ENCODE data around the gene RASSF7. TPM values are rescaled to one million over a fixed set of nuclear protein-coding genes. Genes with fewer than 3 reads are reported as not detected.

Gene RASSF7
- total and polyA plus RNA-seq, 2 donors (not counting 3 experiments of a cell fraction or from before 2014, with no cell fraction given), result 14.1 to 19.9 TPM

GRCh38 chr11:555780-556661, 4.7 kb upstream of the RASSF7 start:
- Histone ChIP-seq H3K9me3 (replicated peaks; ENCODE audit: control insufficient read depth, insufficient read depth, low read length) (no peaks in the 10 kb centered on the region), H3K4me1 (ENCODE audit: control insufficient read depth, extremely low read depth, insufficient read depth, low read length) (peaks cover 6% of the 10 kb centered on the region), H2AFZ (ENCODE audit: low read depth, low read length) (no peak overlapping the region), H3K27ac (ENCODE audit: insufficient read depth, low read depth, low read length) (no peak overlapping the region), H3K36me3 (ENCODE audit: control insufficient read depth in 2 of 2, extremely low read depth in 1 of 2, insufficient read depth in 2 of 2, low read length in 2 of 2) (no peaks in the 10 kb centered on the region), H3K4me2 (ENCODE audit: insufficient read depth, low read length) (no peak overlapping the region), H3K4me3 (replicated peaks in 1 of 3; ENCODE audit: insufficient read depth in 1 of 3, low read depth in 1 of 3, low read length in 3 of 3) (no peak overlapping the region), H3K9me1 (replicated peaks; ENCODE audit: control insufficient read depth, extremely low read depth, insufficient read depth, low read length) (no peaks in the 10 kb centered on the region), H3K27me3 (ENCODE audit: control insufficient read depth in 2 of 2, insufficient read depth in 2 of 2, low read length in 2 of 2) (peaks cover 13 to 21% of the 10 kb centered on the region in 2 experiments), H4K20me1 (replicated peaks; ENCODE audit: control insufficient read depth, extremely low read depth, insufficient read depth, low read length) (no peaks in the 10 kb centered on the region), H3K9ac (replicated peaks; ENCODE audit: extremely low read depth, insufficient read depth, low read length) (no peak overlapping the region), H3K79me2 (ENCODE audit: control insufficient read depth, insufficient read depth, low read length) (no peaks in the 10 kb centered on the region)
- POLR2A ChIA-PET, result interaction anchor here (0.6 to 1.2 kb wide), 2 partner anchors 15 to 263 kb away, joined by 3 read pairs; partner anchors contain the start of gene PNPLA2
- no peak for TF ChIP-seq JUN (IDR thresholded peaks at IDR 0.05; ENCODE audit: borderline replicate concordance, insufficient read depth, insufficient read length, low read depth)
- no peak for TF ChIP-seq GATA2 (IDR thresholded peaks at IDR 0.05; ENCODE audit: insufficient read depth, insufficient read length, low read depth, low read length)
- TF ChIP-seq EZH2 (IDR thresholded peaks at IDR 0.05; ENCODE audit: borderline replicate concordance, low read depth, low read length, severe bottlenecking), result peak; percentile 96
- no peak for TF ChIP-seq MYC (IDR thresholded peaks at IDR 0.05; ENCODE audit: low read depth, low read length)
- TF ChIP-seq, protein P1, sequence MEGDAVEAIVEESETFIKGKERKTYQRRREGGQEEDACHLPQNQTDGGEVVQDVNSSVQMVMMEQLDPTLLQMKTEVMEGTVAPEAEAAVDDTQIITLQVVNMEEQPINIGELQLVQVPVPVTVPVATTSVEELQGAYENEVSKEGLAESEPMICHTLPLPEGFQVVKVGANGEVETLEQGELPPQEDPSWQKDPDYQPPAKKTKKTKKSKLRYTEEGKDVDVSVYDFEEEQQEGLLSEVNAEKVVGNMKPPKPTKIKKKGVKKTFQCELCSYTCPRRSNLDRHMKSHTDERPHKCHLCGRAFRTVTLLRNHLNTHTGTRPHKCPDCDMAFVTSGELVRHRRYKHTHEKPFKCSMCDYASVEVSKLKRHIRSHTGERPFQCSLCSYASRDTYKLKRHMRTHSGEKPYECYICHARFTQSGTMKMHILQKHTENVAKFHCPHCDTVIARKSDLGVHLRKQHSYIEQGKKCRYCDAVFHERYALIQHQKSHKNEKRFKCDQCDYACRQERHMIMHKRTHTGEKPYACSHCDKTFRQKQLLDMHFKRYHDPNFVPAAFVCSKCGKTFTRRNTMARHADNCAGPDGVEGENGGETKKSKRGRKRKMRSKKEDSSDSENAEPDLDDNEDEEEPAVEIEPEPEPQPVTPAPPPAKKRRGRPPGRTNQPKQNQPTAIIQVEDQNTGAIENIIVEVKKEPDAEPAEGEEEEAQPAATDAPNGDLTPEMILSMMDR (IDR thresholded peaks at IDR 0.05; ENCODE audit: extremely low read depth in 1 of 2, insufficient read depth in 1 of 2, low read depth in 1 of 2, low read length in 2 of 2), result no peak
- dilution Hi-C loops (cut with MboI; ENCODE audit: extremely low pct_ligation_motif_present, low sequenced_read_pairs), result no loop called here
- intact Hi-C loops (cut with micrococcal nuclease), result loop anchor here (5.0 kb wide), 1 partner anchor 171 kb away; no protein-coding TSS in a partner anchor
- DNase-seq (ENCODE audit: low read depth, low spot score) (no peak), FAIRE-seq (no peak)
- CTCF ChIA-PET, result interaction anchor here (1.2 to 2.2 kb wide), 4 partner anchors 11 to 170 kb away, joined by 3 to 7 read pairs (median 4); no protein-coding TSS in a partner anchor
- no TSS peak for BruUV-seq (replicated peaks)
